Stimulated activated CD8-positive, alpha-beta memory T cell treated with anti-CD3 and anti-CD28 coated beads, Interleukin-12 subunit alpha, Interleukin-12 subunit beta, amount 100 ng/mL, for 24 hours (primary cell): ENCODE measurements around the gene ACTN4.
"Not testable (repeated sequence)": the region's sequence is repeated elsewhere in the genome, so short reads cannot be mapped to it uniquely, and the experiment has no call there.

Experiments
- DNase-seq: peaks from one replicate; pipeline ENCODE4 v3.0.0-alpha.2; 2020; ENCODE audit errors: extremely low read depth

Gene ACTN4

GRCh38 chr19:38766276-38767047 is 119.0 kb downstream of the ACTN4 start:
- no peak for DNase-seq

- DNase-seq, result peak; percentile 69
These were observed 122.3 kb downstream of the ACTN4 start for GRCh38 chr19:38769635-38770211.

GRCh38 chr19:38770228-38770948 is 122.9 kb downstream of the ACTN4 start:
- DNase-seq, result not testable (repeated sequence)

GRCh38 chr19:38770949-38771275 is 123.5 kb downstream of the ACTN4 start:
- not testable (repeated sequence) for DNase-seq

GRCh38 chr19:38771569-38771968 is 124.1 kb downstream of the ACTN4 start:
- not testable (repeated sequence) for DNase-seq

- no peak for DNase-seq
These were observed 126.2 kb downstream of the ACTN4 start, which contains the start of gene LGALS7 for GRCh38 chr19:38773469-38774177. Gene LGALS7, minus strand, starts transcription at chr19:38773517. Its CDS starts 25 bp downstream, at chr19:38773492.

- DNase-seq, result no peak
These were observed 126.9 kb downstream of the ACTN4 start for GRCh38 chr19:38774181-38774950.

- DNase-seq, result no peak
These were observed 131.3 kb downstream of the ACTN4 start for GRCh38 chr19:38778733-38779132.

GRCh38 chr19:38780443-38780842 is 133.0 kb downstream of the ACTN4 start:
- no peak for DNase-seq

- DNase-seq, result no peak
These were observed 133.6 kb downstream of the ACTN4 start for GRCh38 chr19:38781058-38781457.
